Thoracic aorta (tissue), 2 donors: ENCODE results near the gene ANAPC2. TPM values are rescaled to one million over a fixed set of nuclear protein-coding genes. Genes with fewer than 3 reads are reported as not detected.

Experiments used
- ATAC-seq: fragments of 150-250 bp; one replicate; pipeline ENCODE4 v1.8.0; 2017; ENCODE audit warnings: low read depth; ENCODE audit not compliant: insufficient number of reproducible peaks, low FRiP score
- DNase-seq: peaks from one replicate; pipeline ENCODE4 v3.0.0-alpha.2; 2020; ENCODE audit warnings: low spot score
- H3K27ac ChIP-seq, 2 donors: fragments of 200-600 bp; sonication (generic); 1 replicate in 1 of 2; 2 replicates in 1 of 2; pipeline ENCODE4 v1.5.1; 2016; ENCODE audit warnings: mild to moderate bottlenecking in 2 of 2, moderate library complexity in 2 of 2
- H3K27me3 ChIP-seq: fragments of 200-600 bp; sonication (generic); replicated peaks from 2 replicates; pipeline ENCODE4 v1.6.0; 2016; ENCODE audit warnings: mild to moderate bottlenecking; ENCODE audit not compliant: insufficient read depth
- H3K36me3 ChIP-seq: fragments of 200-600 bp; sonication (generic); one replicate; pipeline ENCODE4 v1.5.1; 2016
- H3K4me1 ChIP-seq, 2 donors: fragments of 200-600 bp; sonication (generic); 1 replicate in 1 of 2; 2 replicates in 1 of 2; pipeline versions ENCODE4 v1.5.1 to v1.6.0; 2016; ENCODE audit warnings: low read depth in 2 of 2, mild to moderate bottlenecking in 1 of 2; ENCODE audit not compliant: control insufficient read depth in 1 of 2
- H3K4me3 ChIP-seq: fragments of 200-600 bp; sonication (generic); 2 replicates; pipeline ENCODE4 v1.5.1; 2016; ENCODE audit warnings: mild to moderate bottlenecking
- H3K9me3 ChIP-seq: fragments of 200-600 bp; sonication (generic); 2 replicates; pipeline ENCODE4 v1.5.1; 2016
- total RNA-seq, 2 donors: library from RNA; depleted of rRNA; stranded (reverse); fragments of >200 nt; gene quantifications; one replicate each; pipeline versions ENCODE4 v1.1.0 to v1.2.3, GENCODE V29; 2016
- TF ChIP-seq, protein P1 (sequence below): fragments of 200-600 bp; sonication (generic); IDR thresholded peaks from one replicate; pipeline ENCODE4 v1.5.1; 2019; ENCODE audit warnings: antibody characterized with exemption

ANAPC2 gene
- total RNA-seq, 2 donors from 2014 or later: 25.2 to 43.0 TPM

DNA sequence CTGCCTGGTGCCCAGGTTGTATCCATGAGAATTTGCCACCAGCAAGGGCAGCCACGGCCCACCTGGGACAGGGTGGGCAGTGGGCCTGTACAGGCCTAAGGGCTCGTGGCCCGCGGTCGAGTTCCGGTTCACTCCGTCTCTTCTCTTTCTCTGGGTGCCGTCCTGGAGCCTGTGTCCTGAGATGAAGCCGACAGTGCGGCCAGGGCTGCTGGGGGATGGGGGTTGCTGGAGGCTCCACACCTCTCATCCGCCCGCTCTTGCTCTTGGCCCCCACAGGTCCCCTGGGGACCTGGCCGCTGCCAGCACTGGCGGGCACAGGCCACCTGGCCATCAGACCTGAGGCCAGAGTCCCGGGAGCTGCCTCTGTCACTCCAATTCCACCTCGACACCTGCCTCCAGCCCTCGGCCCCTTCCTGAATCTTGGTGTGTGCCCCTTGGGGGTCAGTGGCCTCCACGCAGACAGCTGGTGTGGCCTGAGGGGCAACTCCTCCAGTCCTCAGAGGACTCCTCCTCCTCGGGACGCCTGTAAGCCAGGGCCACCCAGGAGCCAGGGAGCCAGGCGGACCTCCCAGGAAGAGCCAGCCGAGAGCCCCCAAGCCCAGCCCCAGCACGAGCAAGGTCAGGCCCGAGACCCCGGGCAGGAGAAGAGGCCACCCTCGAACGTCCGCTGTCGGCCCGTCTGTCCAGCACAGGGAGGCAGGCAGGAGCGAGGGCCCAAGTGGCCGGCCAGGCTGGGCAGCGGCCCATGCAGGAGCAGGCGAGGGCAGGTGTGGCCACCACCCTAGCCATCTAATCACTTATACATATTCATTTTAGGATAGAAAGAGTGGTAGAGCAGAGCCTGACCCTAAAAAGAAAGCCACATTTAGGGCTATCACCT is 23.8 kb downstream of the ANAPC2 start:
- Histone ChIP-seq H3K36me3 (no peaks in the 10 kb centered on the region), H3K4me3 (no peak overlapping the region), H3K9me3 (no peaks in the 10 kb centered on the region), H3K4me1 (peaks cover 13 to 33% of the 10 kb centered on the region in 2 donors), H3K27me3 (peaks cover 36% of the 10 kb centered on the region), H3K27ac (no peak overlapping the region)
- DNase-seq: no peak
- TF ChIP-seq, protein P1, sequence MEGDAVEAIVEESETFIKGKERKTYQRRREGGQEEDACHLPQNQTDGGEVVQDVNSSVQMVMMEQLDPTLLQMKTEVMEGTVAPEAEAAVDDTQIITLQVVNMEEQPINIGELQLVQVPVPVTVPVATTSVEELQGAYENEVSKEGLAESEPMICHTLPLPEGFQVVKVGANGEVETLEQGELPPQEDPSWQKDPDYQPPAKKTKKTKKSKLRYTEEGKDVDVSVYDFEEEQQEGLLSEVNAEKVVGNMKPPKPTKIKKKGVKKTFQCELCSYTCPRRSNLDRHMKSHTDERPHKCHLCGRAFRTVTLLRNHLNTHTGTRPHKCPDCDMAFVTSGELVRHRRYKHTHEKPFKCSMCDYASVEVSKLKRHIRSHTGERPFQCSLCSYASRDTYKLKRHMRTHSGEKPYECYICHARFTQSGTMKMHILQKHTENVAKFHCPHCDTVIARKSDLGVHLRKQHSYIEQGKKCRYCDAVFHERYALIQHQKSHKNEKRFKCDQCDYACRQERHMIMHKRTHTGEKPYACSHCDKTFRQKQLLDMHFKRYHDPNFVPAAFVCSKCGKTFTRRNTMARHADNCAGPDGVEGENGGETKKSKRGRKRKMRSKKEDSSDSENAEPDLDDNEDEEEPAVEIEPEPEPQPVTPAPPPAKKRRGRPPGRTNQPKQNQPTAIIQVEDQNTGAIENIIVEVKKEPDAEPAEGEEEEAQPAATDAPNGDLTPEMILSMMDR: no peak
- ATAC-seq: no peak

DNA sequence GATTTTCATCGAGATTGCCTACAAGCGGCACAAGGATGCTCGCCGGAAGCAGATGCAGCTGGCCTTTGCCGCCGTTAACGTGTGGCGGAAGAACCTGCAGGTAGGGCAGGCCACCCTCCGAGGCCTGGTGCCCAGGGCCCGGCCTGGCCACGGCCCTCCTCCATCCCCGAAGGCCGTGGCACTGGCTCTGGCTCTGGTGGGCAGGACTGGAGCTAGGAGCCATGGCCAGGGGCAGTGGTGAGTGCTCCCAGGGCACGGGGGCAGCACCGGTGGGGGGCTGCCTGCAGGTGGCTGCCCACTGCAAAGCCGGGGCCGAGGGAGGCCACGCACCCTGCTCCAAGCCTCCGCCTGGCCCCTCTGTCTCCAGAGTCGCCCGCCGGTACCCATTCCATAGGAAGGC is 24.6 kb downstream of the ANAPC2 start:
- H3K36me3 ChIP-seq: no peaks in the 10 kb centered on the region
- DNase-seq: no peak
- peaks cover 36% of the 10 kb centered on the region for H3K27me3 ChIP-seq
- no peaks in the 10 kb centered on the region for H3K9me3 ChIP-seq
- TF ChIP-seq, protein P1: no peak
- H3K4me1 ChIP-seq: peaks cover 7 to 25% of the 10 kb centered on the region in 2 donors
- ATAC-seq: no peak
- no peak overlapping the region for H3K27ac ChIP-seq
- no peak overlapping the region for H3K4me3 ChIP-seq

DNA sequence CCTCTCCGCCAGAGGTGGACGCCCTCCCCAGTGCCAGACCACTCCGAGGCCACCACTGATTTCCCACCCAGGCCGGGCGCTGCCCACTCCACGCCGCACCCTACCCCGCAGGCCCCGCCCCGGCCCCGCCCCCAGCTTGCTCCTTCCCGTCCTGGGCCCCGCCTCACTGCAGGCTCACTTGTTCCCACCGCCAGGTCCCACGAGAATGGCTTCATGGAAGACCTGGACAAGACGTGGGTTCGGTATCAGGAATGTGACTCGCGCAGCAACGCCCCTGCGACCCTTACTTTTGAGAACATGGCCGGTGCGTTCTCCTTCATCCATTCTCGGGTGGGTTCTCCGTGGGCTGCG is 25.0 kb downstream of the ANAPC2 start:
- ATAC-seq: no peak
- H3K4me3 ChIP-seq: peak overlapping the region; percentile 52
- H3K36me3 ChIP-seq: no peaks in the 10 kb centered on the region
- DNase-seq: no peak
- peaks cover 7 to 21% of the 10 kb centered on the region in 2 donors for H3K4me1 ChIP-seq
- TF ChIP-seq, protein P1: no peak
- H3K9me3 ChIP-seq: no peaks in the 10 kb centered on the region
- H3K27me3 ChIP-seq: peaks cover 36% of the 10 kb centered on the region
- no peak overlapping the region for H3K27ac ChIP-seq

DNA sequence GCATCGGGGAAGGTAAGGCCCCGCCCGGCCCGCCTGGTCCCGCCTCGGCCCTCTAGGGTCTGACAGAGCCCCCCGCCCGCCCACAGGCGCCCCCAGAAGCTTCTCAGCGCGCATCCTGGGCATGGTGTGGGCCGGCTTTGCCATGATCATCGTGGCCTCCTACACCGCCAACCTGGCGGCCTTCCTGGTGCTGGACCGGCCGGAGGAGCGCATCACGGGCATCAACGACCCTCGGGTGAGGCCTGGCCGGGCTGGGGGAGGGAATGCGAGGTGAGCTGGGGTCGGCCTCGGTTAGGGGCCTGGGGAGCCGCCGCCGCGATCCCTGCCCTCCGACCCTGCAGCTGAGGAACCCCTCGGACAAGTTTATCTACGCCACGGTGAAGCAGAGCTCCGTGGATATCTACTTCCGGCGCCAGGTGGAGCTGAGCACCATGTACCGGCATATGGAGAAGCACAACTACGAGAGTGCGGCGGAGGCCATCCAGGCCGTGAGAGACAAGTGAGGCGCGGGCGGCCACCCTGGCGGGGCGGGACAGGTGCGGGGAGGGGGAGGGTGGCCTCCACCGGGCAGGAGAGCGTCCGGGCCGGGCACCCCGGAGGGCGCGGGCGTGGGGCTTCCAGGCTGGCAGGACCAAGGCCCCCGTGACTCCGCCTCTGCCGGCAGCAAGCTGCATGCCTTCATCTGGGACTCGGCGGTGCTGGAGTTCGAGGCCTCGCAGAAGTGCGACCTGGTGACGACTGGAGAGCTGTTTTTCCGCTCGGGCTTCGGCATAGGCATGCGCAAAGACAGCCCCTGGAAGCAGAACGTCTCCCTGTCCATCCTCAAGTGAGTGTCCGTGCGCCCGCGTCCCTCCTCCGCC is 25.6 kb downstream of the ANAPC2 start:
- H3K9me3 ChIP-seq: no peaks in the 10 kb centered on the region
- TF ChIP-seq, protein P1: no peak
- H3K4me1 ChIP-seq: peaks cover 7 to 16% of the 10 kb centered on the region in 2 donors
- no peak overlapping the region for H3K27ac ChIP-seq
- H3K27me3 ChIP-seq: peaks cover 36% of the 10 kb centered on the region
- ATAC-seq: no peak
- no peaks in the 10 kb centered on the region for H3K36me3 ChIP-seq
- H3K4me3 ChIP-seq: peak overlapping the region; percentile 52
- DNase-seq: no peak
